MCF 10A (cell line): ENCODE results near the gene OSGEPL1. TPM values are rescaled to one million over a fixed set of nuclear protein-coding genes. Genes with fewer than 3 reads are reported as not detected.

Experiments used
- BruUV-seq: library from RNA; stranded (reverse); fragments of 400-500 nt; replicated peaks from 2 replicates; lab custom pipeline; 2021; lab: Mats Ljungman, UMichigan
- CTCF ChIA-PET: fragments of 300-600 bp; sonication (Branson Sonifier 250); formaldehyde crosslinking; extraction: SDS; loops from one replicate; lab custom pipeline; 2021; ENCODE audit warnings: antibody characterized with exemption, inconsistent platforms; lab: Yijun Ruan, JAX
- POLR2A ChIA-PET: fragments of 300-600, 350-650 bp; sonication (Branson Sonifier 250); formaldehyde crosslinking; extraction: SDS; loops from one replicate; lab custom pipeline; 2020; ENCODE audit warnings: antibody characterized with exemption, inconsistent platforms; lab: Yijun Ruan, JAX
- DNase-seq: peaks from one replicate; pipeline ENCODE4 v3.0.0-alpha.2; 2018; ENCODE audit not compliant: unreplicated experiment
- H3K27ac Mint-ChIP-seq: one replicate; pipeline ENCODE4 v1.8.0; 2022; ENCODE audit warnings: mild to moderate bottlenecking, low read depth, mixed read lengths; ENCODE audit not compliant: unreplicated experiment
- H3K27me3 Mint-ChIP-seq: one replicate; pipeline ENCODE4 v1.8.0; 2022; ENCODE audit warnings: mixed read lengths; ENCODE audit not compliant: insufficient read depth, unreplicated experiment
- H3K36me3 Mint-ChIP-seq: one replicate; pipeline ENCODE4 v1.8.0; 2022; ENCODE audit warnings: mild to moderate bottlenecking, moderate library complexity, mixed read lengths; ENCODE audit not compliant: insufficient read depth, unreplicated experiment
- H3K4me1 Mint-ChIP-seq: one replicate; pipeline ENCODE4 v1.8.0; 2022; ENCODE audit warnings: mixed read lengths; ENCODE audit not compliant: insufficient read depth, unreplicated experiment
- H3K4me3 Mint-ChIP-seq: one replicate; pipeline ENCODE4 v1.8.0; 2022; ENCODE audit warnings: mild to moderate bottlenecking, moderate library complexity, mixed read lengths; ENCODE audit not compliant: unreplicated experiment
- H3K9me3 Mint-ChIP-seq: one replicate; pipeline ENCODE4 v1.8.0; 2022; ENCODE audit warnings: mixed read lengths; ENCODE audit not compliant: unreplicated experiment
- CTCF ChIP-seq: fragments of 200-600 bp; IDR thresholded peaks from one replicate; pipeline ENCODE4 v1.8.0; 2022; ENCODE audit warnings: antibody characterized with exemption, mild to moderate bottlenecking; ENCODE audit not compliant: unreplicated experiment
- intact Hi-C: fragments of 100-400 bp; cut with micrococcal nuclease; formaldehyde crosslinking; loops from 2 replicates; pipeline ENCODE4 v1.14.1; 2022
- total RNA-seq: library from RNA; stranded (reverse); gene quantifications from 2 replicates; pipeline ENCODE4 v1.2.3, GENCODE V29; 2022

Gene OSGEPL1
- total RNA-seq, 1 experiment from 2014 or later = 5.1 TPM

DNA sequence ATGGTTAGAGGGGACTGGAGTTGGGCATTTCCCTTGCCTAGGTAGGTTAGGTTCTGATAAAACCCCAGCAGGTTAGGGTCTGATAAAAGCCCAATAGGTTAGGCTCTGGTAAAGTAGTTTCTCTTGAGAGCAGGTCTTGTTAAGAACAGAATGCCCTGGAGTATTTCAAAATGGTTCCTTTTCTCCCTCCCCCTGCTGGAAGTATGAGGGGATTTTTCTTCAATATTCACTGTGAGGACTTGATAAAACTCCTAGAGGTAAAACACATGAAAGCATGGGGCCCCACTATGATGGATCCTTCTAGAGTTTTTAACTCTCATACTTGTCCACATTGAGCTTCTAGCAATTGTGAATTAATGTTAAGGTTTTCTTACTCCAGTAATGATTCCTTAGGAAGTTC lies 60.5 kb downstream of the OSGEPL1 start:
- no peak overlapping the region for H3K4me3 Mint-ChIP-seq
- no peak overlapping the region for H3K27ac Mint-ChIP-seq
- intact Hi-C loops = no loop called here
- DNase-seq = no peak
- no peaks in the 10 kb centered on the region for H3K27me3 Mint-ChIP-seq
- H3K9me3 Mint-ChIP-seq = no peaks in the 10 kb centered on the region
- H3K4me1 Mint-ChIP-seq = no peaks in the 10 kb centered on the region
- POLR2A ChIA-PET = no interaction called here
- CTCF ChIA-PET = interaction anchor here (0.6 to 3.0 kb wide), 5 partner anchors 9 to 62 kb away, joined by 3 to 30 read pairs (median 5); partner anchors contain the start of gene ASNSD1
- H3K36me3 Mint-ChIP-seq = peaks cover 6% of the 10 kb centered on the region
- BruUV-seq = no TSS peak
- no peak for TF ChIP-seq CTCF

DNA sequence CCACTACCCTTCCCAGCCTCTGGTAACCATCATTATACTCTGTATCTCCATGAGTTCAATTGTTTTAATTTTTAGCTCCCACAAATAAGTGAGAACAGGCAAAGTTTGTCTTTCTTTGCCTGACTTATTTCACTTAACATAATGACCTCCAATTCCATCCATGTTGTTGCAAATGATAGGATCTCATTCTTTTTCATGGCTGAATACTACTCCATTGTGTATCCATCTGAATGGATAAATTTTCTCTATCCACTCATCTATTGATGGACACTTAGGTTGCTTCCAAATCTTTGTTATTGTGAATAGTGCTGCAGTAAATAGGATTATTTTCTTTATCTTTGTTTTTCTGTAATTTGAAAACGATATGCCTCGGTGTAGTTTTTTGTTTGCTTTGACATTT lies 61.9 kb downstream of the OSGEPL1 start:
- H3K27ac Mint-ChIP-seq = no peak overlapping the region
- peaks cover 6% of the 10 kb centered on the region for H3K36me3 Mint-ChIP-seq
- no peaks in the 10 kb centered on the region for H3K9me3 Mint-ChIP-seq
- intact Hi-C loops = no loop called here
- DNase-seq = no peak
- no peaks in the 10 kb centered on the region for H3K27me3 Mint-ChIP-seq
- ChIA-PET POLR2A (no interaction called here), CTCF (interaction anchor here (0.6 to 3.0 kb wide), 5 partner anchors 27 to 925 kb away, joined by 3 to 30 read pairs (median 3); partner anchors contain the start of gene ASNSD1)
- H3K4me1 Mint-ChIP-seq = no peaks in the 10 kb centered on the region
- no peak overlapping the region for H3K4me3 Mint-ChIP-seq
- BruUV-seq = no TSS peak
- no peak for TF ChIP-seq CTCF

DNA sequence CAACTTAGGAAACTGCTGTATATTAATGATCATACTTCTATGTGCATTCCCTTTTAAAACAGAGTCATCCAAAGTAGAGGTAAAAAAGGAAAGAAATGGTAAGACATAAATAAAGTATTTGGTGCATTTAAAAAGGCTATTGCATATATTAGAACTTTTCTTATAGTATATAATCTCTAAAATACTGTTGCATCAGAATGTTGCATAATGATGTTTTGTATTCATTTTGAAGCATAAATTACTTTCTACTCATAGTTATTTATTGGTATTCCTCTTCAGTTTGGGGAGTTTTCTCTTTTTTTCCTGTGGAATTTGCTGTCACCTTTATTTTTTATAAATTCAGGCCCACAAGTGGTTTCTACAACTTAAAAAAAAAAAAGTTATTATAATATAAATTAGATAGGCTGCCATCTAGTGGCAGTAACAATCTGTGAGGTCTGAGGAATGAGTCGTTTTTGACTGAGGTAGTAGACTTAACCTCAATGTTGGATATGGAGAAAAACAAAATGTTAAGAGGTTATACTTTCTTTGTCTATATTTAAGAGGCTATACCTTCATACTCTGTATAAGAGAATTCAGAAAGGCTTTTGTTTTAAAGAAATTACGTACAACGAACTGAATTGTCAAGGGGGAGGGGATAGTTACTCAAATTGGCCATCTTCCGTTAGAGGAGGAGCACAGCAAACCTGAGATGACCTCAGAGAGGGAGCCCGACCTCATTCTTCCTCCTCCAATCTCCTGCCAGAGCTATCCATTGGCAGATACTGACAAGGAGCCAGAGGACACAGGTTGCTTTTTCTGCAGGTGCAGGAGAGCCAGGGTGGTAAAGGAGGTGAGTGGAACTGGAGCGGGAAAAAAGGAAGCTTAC lies 64.3 kb downstream of the OSGEPL1 start:
- BruUV-seq = no TSS peak
- DNase-seq = peak; percentile 54
- no peaks in the 10 kb centered on the region for H3K4me1 Mint-ChIP-seq
- ChIA-PET CTCF (interaction anchor here (0.5 to 2.2 kb wide), 20 partner anchors 10 to 672 kb away, joined by 3 to 31 read pairs (median 4); partner anchors contain the start of gene ASNSD1), POLR2A (no interaction called here)
- no peak overlapping the region for H3K4me3 Mint-ChIP-seq
- H3K9me3 Mint-ChIP-seq = no peaks in the 10 kb centered on the region
- H3K27ac Mint-ChIP-seq = no peak overlapping the region
- intact Hi-C loops = loop anchor here (1.0 to 2.0 kb wide), 2 partner anchors 23 to 37 kb away; partner anchors contain the start of genes ANKAR and ASNSD1
- peak; percentile 45 for TF ChIP-seq CTCF
- H3K27me3 Mint-ChIP-seq = no peaks in the 10 kb centered on the region
- H3K36me3 Mint-ChIP-seq = peaks cover 6% of the 10 kb centered on the region

Other genes with a start within 250 kb of the OSGEPL1 start
- gene SLC40A1, start 182.0 kb downstream of the OSGEPL1 start, total RNA-seq = 0.15 TPM in 1 of 2 replicates, not detected in the other
- 29.8 and 41.4 TPM in 2 replicates for gene ASNSD1, start 101.3 kb downstream of the OSGEPL1 start, total RNA-seq
- gene ANKAR, start 88.1 kb downstream of the OSGEPL1 start, total RNA-seq = 4.6 and 5.1 TPM in 2 replicates
- 83.0 and 85.1 TPM in 2 replicates for gene ORMDL1, start 21.5 kb upstream of the OSGEPL1 start, total RNA-seq
- gene PMS1, start 21.7 kb upstream of the OSGEPL1 start, total RNA-seq = 38.3 and 50.9 TPM in 2 replicates